GM21360 (cell line): ENCODE results near the gene LIPC.
"Not testable (repeated sequence)": the region's sequence is repeated elsewhere in the genome, so short reads cannot be mapped to it uniquely, and the experiment has no call there.

Source experiments
- ATAC-seq: cut with Tn5 transposase; IDR thresholded peaks from one replicate; pipeline ENCODE4 v1.9.1; 2021; ENCODE audit warnings: mild to moderate bottlenecking, moderate library complexity; ENCODE audit not compliant: unreplicated experiment

LIPC gene

GRCh38 chr15:58574631-58575030 lies 142.8 kb downstream of the LIPC start:
- ATAC-seq = no peak

DNA sequence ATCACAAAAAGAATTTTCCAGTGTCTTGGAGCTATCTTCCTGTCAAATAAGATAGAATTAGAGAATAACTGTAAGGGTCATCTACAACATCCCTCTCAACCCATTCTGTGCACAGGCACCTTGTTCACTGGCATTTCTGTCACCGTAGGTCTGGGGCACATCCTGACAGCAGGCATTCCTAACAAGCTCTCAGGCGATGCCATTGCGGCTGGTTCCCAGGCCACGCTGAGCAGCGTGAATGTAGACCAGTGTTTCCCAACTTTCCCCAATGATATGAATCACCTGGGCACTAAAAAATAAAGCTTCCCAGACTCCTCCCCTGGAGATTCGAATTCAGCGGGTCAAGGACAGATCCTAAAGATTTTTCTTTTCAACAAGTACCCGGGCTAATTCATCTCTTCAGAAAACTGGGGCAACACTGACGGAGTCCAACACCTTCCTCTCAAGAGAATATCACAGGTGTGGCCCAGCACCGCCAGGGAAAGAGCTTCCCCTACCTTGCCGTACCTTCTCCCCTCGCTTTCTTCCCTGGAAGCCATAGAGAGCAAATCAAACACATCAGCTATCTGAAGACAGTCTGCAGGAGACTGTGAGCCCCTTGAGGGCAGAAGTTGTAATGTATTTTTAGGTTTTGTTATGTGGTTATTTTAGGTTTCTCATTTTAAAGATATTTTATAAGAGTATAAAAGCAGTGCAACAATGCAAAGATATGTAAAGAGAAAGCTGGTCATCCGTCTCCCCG lies 143.4 kb downstream of the LIPC start:
- no peak for ATAC-seq

DNA sequence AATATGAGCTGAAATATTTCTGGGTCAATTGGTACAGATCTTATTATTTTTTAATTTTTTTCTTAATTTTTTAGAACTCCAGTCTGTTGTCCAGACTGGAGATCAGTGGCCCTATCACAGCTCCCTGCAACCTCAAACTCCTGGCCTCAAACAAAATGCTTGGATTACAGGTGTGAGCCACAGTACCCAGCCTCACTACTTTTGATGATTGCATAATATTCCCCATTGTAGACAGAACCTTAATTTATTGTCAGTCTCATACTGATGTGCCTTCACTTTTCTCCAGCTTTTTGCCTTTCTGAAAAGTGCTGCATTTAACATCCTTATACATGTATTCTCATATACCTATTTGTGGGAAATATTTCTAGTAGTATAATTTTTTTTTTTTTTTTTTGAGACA lies 144.9 kb downstream of the LIPC start:
- no peak for ATAC-seq

DNA sequence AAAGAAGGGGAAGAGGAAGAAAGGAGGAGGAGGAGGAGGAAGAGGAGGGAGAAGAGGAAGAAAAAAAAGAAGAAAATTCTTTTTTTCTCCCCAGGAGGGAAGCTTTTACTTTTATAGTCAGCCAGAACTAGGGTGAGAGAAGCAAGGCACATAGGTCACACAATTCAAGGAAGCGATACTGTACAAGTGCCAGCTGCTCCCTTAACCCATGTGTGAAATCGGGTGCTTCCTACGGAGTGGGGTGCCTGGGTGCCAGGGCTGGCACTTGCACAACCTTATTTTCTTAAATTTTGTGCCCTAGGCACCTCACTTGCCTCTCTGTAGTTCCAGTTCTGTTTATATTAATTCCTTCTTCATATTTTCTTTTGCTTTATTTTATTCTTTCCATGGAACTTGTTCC lies 150.4 kb downstream of the LIPC start:
- ATAC-seq = no peak

DNA sequence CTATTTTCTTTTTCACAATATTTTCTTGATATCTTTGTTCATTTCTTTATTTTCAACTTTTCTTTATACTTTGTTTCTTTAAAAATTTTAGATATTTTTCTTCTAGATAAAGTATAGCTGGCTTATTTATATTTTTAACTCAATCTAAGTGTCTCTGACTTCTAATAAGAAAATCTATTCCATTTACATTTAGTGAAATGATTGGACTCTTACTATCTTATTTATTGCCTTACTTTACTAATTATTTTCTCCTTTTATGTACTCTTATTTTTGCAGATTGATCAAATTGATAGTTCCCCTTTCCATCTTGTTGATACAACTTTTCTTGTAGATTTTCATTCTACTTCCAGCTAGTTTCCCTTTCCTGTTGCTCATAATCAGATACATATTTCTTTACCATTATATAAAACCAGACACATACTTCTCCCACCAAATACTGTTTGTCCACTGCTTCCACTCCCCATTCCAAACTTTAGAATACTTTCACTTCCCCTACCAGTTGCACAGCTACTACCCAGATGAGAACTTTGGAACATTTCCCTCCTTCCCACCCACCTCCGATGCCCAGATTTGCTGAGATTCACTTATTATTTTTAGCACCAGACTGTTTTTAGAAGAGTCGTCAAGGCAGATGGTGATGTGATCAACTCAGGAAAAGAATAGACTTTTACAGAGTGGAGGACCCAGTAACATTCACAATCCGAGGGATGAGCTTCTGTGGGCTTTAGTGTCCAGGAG lies 151.5 kb downstream of the LIPC start:
- ATAC-seq = no peak

- no peak for ATAC-seq
Observed at GRCh38 chr15:58584789-58585461, 153.1 kb downstream of the LIPC start.

GRCh38 chr15:58585693-58586443 lies 154.1 kb downstream of the LIPC start:
- ATAC-seq = no peak

DNA sequence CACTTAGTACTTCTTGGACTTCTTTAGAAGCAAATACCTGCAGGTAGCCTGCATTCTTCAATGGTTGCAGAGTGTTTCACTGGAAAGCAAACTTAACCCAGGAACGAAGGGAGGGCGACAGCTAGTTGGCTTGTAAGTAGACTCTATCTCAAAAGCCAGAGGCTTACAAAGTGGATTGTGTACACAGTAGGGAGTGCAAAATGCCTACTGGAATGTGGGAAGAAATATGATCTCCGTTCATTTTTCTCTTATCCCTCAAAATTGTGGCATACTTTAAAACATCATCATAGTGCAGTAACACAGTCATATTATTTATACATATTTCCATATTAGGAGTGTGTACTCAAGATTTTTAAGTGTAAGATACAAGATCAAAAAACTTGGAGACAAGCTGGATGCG lies 155.7 kb downstream of the LIPC start:
- no peak for ATAC-seq

DNA sequence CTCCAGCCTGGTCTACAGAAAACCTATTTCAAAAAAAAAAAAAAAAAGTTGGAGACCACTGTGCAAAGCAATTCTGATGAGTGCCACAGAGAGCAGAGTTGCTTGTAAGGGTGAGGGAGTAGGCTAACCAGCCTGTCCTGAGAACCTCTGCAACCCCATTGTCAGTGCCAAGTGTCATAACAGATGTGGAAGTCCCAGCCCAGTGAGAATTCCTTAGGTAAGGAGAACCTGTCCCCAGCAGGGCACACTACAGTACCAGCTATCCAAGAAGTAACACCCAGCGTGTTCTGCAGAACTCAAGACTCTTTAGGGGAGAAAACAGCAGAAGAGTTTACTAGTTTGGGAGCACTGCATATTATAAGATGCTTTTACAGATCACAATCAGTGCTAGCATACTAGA lies 156.3 kb downstream of the LIPC start:
- ATAC-seq = no peak

DNA sequence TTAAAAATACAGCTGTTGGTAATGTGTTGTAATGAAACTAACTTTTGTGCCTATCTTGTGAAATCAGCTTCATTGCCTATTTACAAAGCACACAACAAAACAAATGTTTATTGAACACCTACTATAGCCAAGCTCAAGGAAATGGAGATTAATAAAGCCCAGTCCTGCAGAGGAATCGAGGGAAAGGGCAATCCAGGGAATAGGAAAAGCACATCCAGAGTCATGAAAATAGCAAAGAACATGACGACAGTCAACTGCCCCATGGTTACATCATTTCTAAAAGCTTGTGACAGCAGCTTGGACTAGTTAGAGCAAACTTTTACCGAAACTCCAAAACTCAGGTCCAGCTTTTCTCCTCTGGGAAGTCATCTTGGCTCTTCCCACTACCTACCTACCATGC lies 157.3 kb downstream of the LIPC start:
- ATAC-seq = no peak

DNA sequence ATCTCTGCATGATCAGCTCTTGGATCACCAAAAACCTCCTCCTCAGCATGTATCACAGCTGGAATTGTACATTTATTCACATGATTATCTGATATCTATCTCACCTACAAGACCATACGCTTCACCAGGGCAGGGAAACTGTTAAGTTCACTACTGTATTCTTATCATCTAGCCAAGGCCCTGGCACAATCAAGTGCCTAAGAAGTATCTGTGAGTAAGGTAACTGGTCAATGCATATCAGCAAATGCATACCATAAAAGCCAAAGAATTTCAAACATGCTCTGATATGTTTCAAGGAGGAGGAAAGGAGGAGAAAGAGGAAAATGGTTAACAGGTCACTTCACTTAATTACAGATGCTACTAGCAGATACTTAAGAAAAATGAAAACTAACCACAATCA lies 158.4 kb downstream of the LIPC start:
- no peak for ATAC-seq

DNA sequence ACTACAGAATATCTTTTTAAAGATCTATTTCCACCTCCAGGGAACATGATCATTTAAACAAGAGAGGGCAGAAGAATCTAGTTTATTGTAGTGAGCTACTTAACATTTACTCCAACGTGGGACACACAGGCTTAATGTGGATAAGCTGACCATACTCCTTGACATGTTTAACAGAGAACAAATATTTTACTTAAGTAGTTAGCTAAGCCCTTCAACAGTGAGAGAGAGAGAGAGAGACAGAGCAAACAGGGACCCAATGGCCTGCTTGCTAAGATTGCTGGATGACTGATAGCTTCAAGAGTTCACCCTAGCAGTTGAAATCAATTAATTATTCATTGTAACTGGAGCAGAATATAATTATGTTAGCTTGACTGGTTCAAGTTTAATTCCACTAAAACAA lies 159.1 kb downstream of the LIPC start:
- no peak for ATAC-seq

- no peak for ATAC-seq
Observed at GRCh38 chr15:58593870-58594269, 162.1 kb downstream of the LIPC start.

DNA sequence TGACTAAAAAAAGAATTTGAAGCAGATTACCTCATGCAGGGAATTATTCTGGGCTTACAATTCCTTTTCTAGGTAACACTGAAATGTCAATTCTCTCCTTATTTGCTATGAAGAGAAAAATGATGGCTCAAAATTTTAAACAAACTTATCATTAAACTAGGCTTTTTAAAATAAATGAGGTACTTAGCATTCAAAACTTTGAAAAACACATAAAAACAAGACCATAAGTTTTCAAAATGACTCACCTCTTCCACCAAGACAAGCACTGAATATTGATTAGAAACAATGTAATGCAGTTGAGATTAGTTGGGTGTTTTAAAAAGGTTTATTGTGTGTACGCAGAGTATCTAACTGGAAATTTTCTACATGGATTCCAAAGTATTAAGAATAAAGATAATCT lies 163.1 kb downstream of the LIPC start:
- ATAC-seq = no peak

- no peak for ATAC-seq
Observed at GRCh38 chr15:58595516-58596263, 163.9 kb downstream of the LIPC start.

GRCh38 chr15:58597943-58598828 lies 166.4 kb downstream of the LIPC start:
- no peak for ATAC-seq

GRCh38 chr15:58598829-58599210 lies 167.0 kb downstream of the LIPC start:
- no peak for ATAC-seq

DNA sequence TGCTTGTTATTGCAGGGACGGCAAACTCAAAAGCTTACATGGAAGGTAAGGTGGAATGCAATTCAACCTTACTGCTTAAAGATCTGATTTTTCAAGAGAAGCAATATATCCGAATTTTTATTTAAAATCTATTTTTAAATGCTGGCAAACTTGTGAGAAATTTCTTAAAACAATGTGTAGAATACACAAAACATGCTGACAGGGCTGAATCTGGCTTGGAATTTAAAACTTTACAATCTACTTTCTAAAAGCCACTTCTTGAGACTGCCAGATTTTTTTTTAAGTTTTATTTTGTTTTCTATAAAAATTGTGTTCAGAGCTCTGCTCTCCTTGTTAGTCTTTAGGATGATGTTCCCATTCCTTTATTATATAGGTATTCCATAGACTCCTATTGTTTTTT lies 171.0 kb downstream of the LIPC start:
- ATAC-seq = no peak

DNA sequence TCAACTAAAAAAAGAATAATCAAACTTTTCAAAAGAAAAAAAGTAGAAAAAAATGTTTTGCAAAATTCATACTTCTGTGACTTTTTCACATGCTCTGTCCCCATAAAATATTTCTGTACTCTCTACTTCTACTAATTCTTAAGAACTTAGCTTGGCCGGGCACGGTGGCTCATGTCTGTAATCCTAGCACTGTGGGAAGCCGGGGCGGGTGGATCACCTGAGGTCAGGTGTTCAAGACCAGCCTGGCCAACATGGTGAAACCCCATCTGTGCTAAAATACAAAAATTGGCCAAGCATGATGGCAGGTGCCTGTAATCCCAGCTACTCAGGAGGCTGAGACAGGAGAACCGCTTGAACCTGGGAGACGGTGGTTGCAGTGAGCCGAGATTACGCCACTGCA lies 172.1 kb downstream of the LIPC start:
- not testable (repeated sequence) for ATAC-seq

- no peak for ATAC-seq
Observed at GRCh38 chr15:58604455-58604923, 172.7 kb downstream of the LIPC start.
